Glomerular visceral epithelial cell (primary cell): Measurements from ENCODE around the gene PCDHGA6.
"Not testable (repeated sequence)": the region's sequence is repeated elsewhere in the genome, so short reads cannot be mapped to it uniquely, and the experiment has no call there.

Experiments
- DNase-seq: peaks from one replicate; pipeline ENCODE4 v3.0.0-alpha.2; 2016; ENCODE audit errors: extremely low spot score

The PCDHGA6 gene

GRCh38 chr5:141359790-141360426, 13.8 kb upstream of the PCDHGA6 start, which contains the start of gene PCDHGB2:
PCDHGB2 (plus strand) TSS chr5:141359994; CDS start chr5:141360136, 142 bp downstream.
- DNase-seq = no peak

- no peak for DNase-seq
Observed at GRCh38 chr5:141360685-141361084, 13.0 kb upstream of the PCDHGA6 start.

GRCh38 chr5:141362719-141363118, 11.0 kb upstream of the PCDHGA6 start:
- no peak for DNase-seq

GRCh38 chr5:141363952-141364660, 9.6 kb upstream of the PCDHGA6 start, which contains the start of gene PCDHGA5:
PCDHGA5 (plus strand) TSS chr5:141364162; CDS start chr5:141364331, 169 bp downstream.
- DNase-seq = no peak

GRCh38 chr5:141366016-141366896, 7.4 kb upstream of the PCDHGA6 start:
- DNase-seq = no peak

- no peak for DNase-seq
Observed at GRCh38 chr5:141369994-141370848, 3.5 kb upstream of the PCDHGA6 start, which contains the start of gene PCDHGB3. PCDHGB3 (plus strand) TSS chr5:141370242; CDS start chr5:141370395, 153 bp downstream.

- DNase-seq = no peak
Observed at GRCh38 chr5:141371572-141372475, 1.9 kb upstream of the PCDHGA6 start.

GRCh38 chr5:141374627-141375026, 936 bp downstream of the PCDHGA6 start:
- no peak for DNase-seq

GRCh38 chr5:141375444-141376155, 1.9 kb downstream of the PCDHGA6 start:
- not testable (repeated sequence) for DNase-seq

- DNase-seq = no peak
Observed at GRCh38 chr5:141382469-141383294, 9.0 kb downstream of the PCDHGA6 start, which contains the start of gene PCDHGA7. PCDHGA7 (plus strand) TSS chr5:141382742; CDS start chr5:141382900, 158 bp downstream.

- no peak for DNase-seq
Observed at GRCh38 chr5:141383345-141383744, 9.7 kb downstream of the PCDHGA6 start.

- DNase-seq = no peak
Observed at GRCh38 chr5:141384471-141385267, 11.0 kb downstream of the PCDHGA6 start.

- not testable (repeated sequence) for DNase-seq
Observed at GRCh38 chr5:141387557-141388311, 14.0 kb downstream of the PCDHGA6 start, which contains the start of gene PCDHGB4. PCDHGB4 (plus strand) TSS chr5:141387698; CDS start chr5:141387885, 187 bp downstream.

- DNase-seq = no peak
Observed at GRCh38 chr5:141388661-141389060, 15.0 kb downstream of the PCDHGA6 start.

GRCh38 chr5:141389153-141390042, 15.7 kb downstream of the PCDHGA6 start:
- DNase-seq = no peak
